SK-N-SH (cell line): ENCODE data around the gene MTMR11. TPM values are rescaled to one million over a fixed set of nuclear protein-coding genes. Genes with fewer than 3 reads are reported as not detected.

Experiments used
- CTCF ChIA-PET: fragments of 300-600, 350-600 bp; formaldehyde crosslinking; extraction: SDS; loops from one replicate; lab custom pipeline; 2021; lab: Yijun Ruan, JAX
- POLR2A ChIA-PET: fragments of 350-600 bp; sonication (Branson Sonifier 250); formaldehyde crosslinking; extraction: SDS; loops from one replicate; lab custom pipeline; 2020; ENCODE audit warnings: antibody characterized with exemption, inconsistent platforms; lab: Yijun Ruan, JAX
- DNase-seq: peaks from one replicate; pipeline ENCODE4 v3.0.0; 2012
- H2AFZ ChIP-seq: fragments of 200-600 bp; sonication (generic); 2 replicates; pipeline ENCODE4 v1.8.1; 2016; ENCODE audit warnings: antibody characterized with exemption, mild to moderate bottlenecking, low read depth
- H3F3A ChIP-seq: fragments of 200-600 bp; sonication (generic); replicated peaks from 2 replicates; pipeline ENCODE3; 2016; ENCODE audit warnings: antibody characterized with exemption, mild to moderate bottlenecking; ENCODE audit not compliant: insufficient read depth
- H3K27ac ChIP-seq, 2 experiments: fragments of 200-500 bp in 1 of 2; fragments of 200-600 bp in 1 of 2; sonication (Bioruptor generic) in 1 of 2; sonication (generic), shearing (Covaris generic) in 1 of 2; 2 replicates each; pipeline versions ENCODE4 v1.5.1 to v1.6.1; 2014 to 2016; ENCODE audit warnings: low read depth in 2 of 2, inconsistent platforms in 1 of 2, low read length in 1 of 2, mild to moderate bottlenecking in 1 of 2, mixed read lengths in 1 of 2
- H3K27me3 ChIP-seq: fragments of 200-600 bp; sonication (generic), shearing (Covaris generic); 2 replicates; pipeline ENCODE4 v1.6.1; 2016; ENCODE audit warnings: mixed run types; ENCODE audit not compliant: insufficient read depth
- H3K36me3 ChIP-seq, 2 experiments: fragments of 200-500 bp in 1 of 2; fragments of 200-600 bp in 1 of 2; sonication (Bioruptor generic) in 1 of 2; sonication (generic) in 1 of 2; replicated peaks in 1 of 2; 2 replicates each; pipeline versions ENCODE3 to v1.5.1; 2014 to 2016; ENCODE audit warnings: low read length in 1 of 2, mild to moderate bottlenecking in 1 of 2; ENCODE audit not compliant: insufficient read depth in 2 of 2, control insufficient read depth in 1 of 2
- H3K4me1 ChIP-seq, 2 experiments: fragments of 200-500 bp in 1 of 2; fragments of 200-600 bp in 1 of 2; sonication (Bioruptor generic) in 1 of 2; sonication (generic), shearing (Covaris generic) in 1 of 2; 2 replicates each; pipeline versions ENCODE4 v1.5.1 to v1.6.1; 2014 to 2016; ENCODE audit warnings: low read depth in 1 of 2, low read length in 1 of 2, mixed run types in 1 of 2; ENCODE audit not compliant: insufficient read depth in 2 of 2, control insufficient read depth in 1 of 2
- H3K4me2 ChIP-seq: fragments of 200-600 bp; sonication (generic), shearing (Covaris generic); 2 replicates; pipeline ENCODE4 v1.6.1; 2017; ENCODE audit warnings: mixed run types
- H3K4me3 ChIP-seq, 2 experiments: fragments of 200-500 bp in 1 of 2; fragments of 200-600 bp in 1 of 2; sonication (Bioruptor generic) in 1 of 2; sonication (generic), shearing (Covaris generic) in 1 of 2; 2 replicates each; pipeline versions ENCODE4 v1.5.1 to v1.8.1; 2014 to 2016; ENCODE audit warnings: low read depth in 2 of 2, inconsistent platforms in 1 of 2, low read length in 1 of 2, mild to moderate bottlenecking in 1 of 2, mixed read lengths in 1 of 2, moderate library complexity in 1 of 2
- H3K79me2 ChIP-seq: fragments of 200-600 bp; sonication (generic); 2 replicates; pipeline ENCODE4 v1.8.1; 2017; ENCODE audit warnings: mild to moderate bottlenecking; ENCODE audit not compliant: insufficient read depth
- H3K9ac ChIP-seq: fragments of 200-600 bp; sonication (generic); 2 replicates; pipeline ENCODE4 v1.6.1; 2017; ENCODE audit warnings: mixed run types
- H3K9me2 ChIP-seq: fragments of 200-600 bp; sonication (generic); 2 replicates; pipeline ENCODE4 v1.6.1; 2017; ENCODE audit warnings: mixed run types
- H3K9me3 ChIP-seq: fragments of 200-600 bp; sonication (generic); 2 replicates; pipeline ENCODE4 v1.6.1; 2017; ENCODE audit warnings: mixed run types, mild to moderate bottlenecking, moderate library complexity
- H4K20me1 ChIP-seq: fragments of 200-600 bp; sonication (generic); 2 replicates; pipeline ENCODE4 v1.6.1; 2017; ENCODE audit warnings: mild to moderate bottlenecking, mixed run types; ENCODE audit not compliant: insufficient read depth
- CHD2 ChIP-seq: fragments of 150-350 bp; IDR thresholded peaks from 2 replicates; pipeline ENCODE4 v1.6.1; 2018; ENCODE audit warnings: low read length; ENCODE audit not compliant: partially characterized antibody
- ELF1 ChIP-seq: IDR thresholded peaks from 2 replicates; pipeline ENCODE4 v1.4.0; 2012
- EP300 ChIP-seq, 2 experiments: IDR thresholded peaks; 2 replicates each; pipeline versions ENCODE4 v1.4.0 to v1.6.1; 2012; ENCODE audit warnings: borderline replicate concordance in 1 of 2, low read depth in 1 of 2, low read length in 1 of 2
- EZH2phosphoT487 ChIP-seq: fragments of 200-600 bp; sonication (generic); IDR thresholded peaks from 2 replicates; pipeline ENCODE4 v1.6.1; 2017; ENCODE audit warnings: low read depth, mixed run types, mild to moderate bottlenecking, antibody characterized with exemption, moderate library complexity, borderline replicate concordance
- FOSL2 ChIP-seq: IDR thresholded peaks from 2 replicates; pipeline ENCODE4 v1.4.0; 2012; ENCODE audit warnings: low read depth, mild to moderate bottlenecking, moderate library complexity, borderline replicate concordance
- FOXM1 ChIP-seq: IDR thresholded peaks from 2 replicates; pipeline ENCODE4 v1.4.0; 2012; ENCODE audit warnings: low read depth, mild to moderate bottlenecking
- IRF3 ChIP-seq: fragments of 150-350 bp; IDR thresholded peaks from 2 replicates; pipeline ENCODE4 v1.6.1; 2016; ENCODE audit warnings: mild to moderate bottlenecking, low read depth, low read length
- MEF2A ChIP-seq: IDR thresholded peaks from 2 replicates; pipeline ENCODE4 v1.4.0; 2012; ENCODE audit warnings: low read depth, borderline replicate concordance
- MXI1 ChIP-seq: IDR thresholded peaks from 2 replicates; pipeline ENCODE4 v1.6.1; 2012; ENCODE audit warnings: mild to moderate bottlenecking, low read depth, low read length, improper control_type of control experiment
- NFIC ChIP-seq: IDR thresholded peaks from 2 replicates; pipeline ENCODE4 v1.4.0; 2012; ENCODE audit warnings: borderline replicate concordance
- NRF1 ChIP-seq: IDR thresholded peaks from 2 replicates; pipeline ENCODE4 v1.6.1; 2012; ENCODE audit warnings: low read depth, mild to moderate bottlenecking, low read length
- PBX3 ChIP-seq: IDR thresholded peaks from 2 replicates; pipeline ENCODE4; 2012
- RCOR1 ChIP-seq: fragments of 150-350 bp; IDR thresholded peaks from 2 replicates; pipeline ENCODE4 v1.6.1; 2017; ENCODE audit warnings: antibody characterized with exemption, low read length
- RFX5 ChIP-seq: IDR thresholded peaks from 2 replicates; pipeline ENCODE4 v1.6.1; 2012; ENCODE audit warnings: mild to moderate bottlenecking, improper control_type of control experiment, low read length
- SIN3A ChIP-seq: IDR thresholded peaks from 2 replicates; pipeline ENCODE4 v1.6.1; 2012; ENCODE audit warnings: low read depth, mild to moderate bottlenecking, low read length, moderate library complexity, borderline replicate concordance
- SMC3 ChIP-seq: IDR thresholded peaks from 2 replicates; pipeline ENCODE4 v1.6.1; 2012; ENCODE audit warnings: low read depth, low read length, improper control_type of control experiment
- TAF1 ChIP-seq: IDR thresholded peaks from 2 replicates; pipeline ENCODE4 v1.6.1; 2012; ENCODE audit warnings: low read depth, mild to moderate bottlenecking, low read length, moderate library complexity, borderline replicate concordance
- TCF12 ChIP-seq: IDR thresholded peaks from 2 replicates; pipeline ENCODE4 v1.4.0; 2012
- YY1 ChIP-seq: IDR thresholded peaks from 2 replicates; pipeline ENCODE4 v1.4.0; 2012; ENCODE audit warnings: low read depth, mild to moderate bottlenecking
- WGBS: methylation state at CpG from one replicate; pipeline ENCODE4 v1.1.6; 2017; ENCODE audit warnings: low lambda C conversion rate; 5-methylcytosine and 5-hydroxymethylcytosine counted together
- polyA plus RNA-seq, 3 experiments: library from polyadenylated mRNA; depleted of rRNA; stranded (reverse); fragments of >200 nt; gene quantifications; 2 replicates each; pipeline ENCODE4 v1.2.3, GENCODE V29; 2012

Gene MTMR11
- polyA plus RNA-seq, 1 of the 3 experiments (the other 2 are of a cell fraction): 9.4 TPM

GRCh38 chr1:149945206-149945605 lies 8.5 kb upstream of the MTMR11 start:
- no peaks in the 10 kb centered on the region for H3K27me3 ChIP-seq
- H3K27ac ChIP-seq: no peak overlapping the region
- no peaks in the 10 kb centered on the region for H3K79me2 ChIP-seq
- H3K9me3 ChIP-seq: no peaks in the 10 kb centered on the region
- no peak overlapping the region for H3K4me2 ChIP-seq
- peaks cover 0 to 6% of the 10 kb centered on the region in 2 experiments; a peak in 2 of 4 replicates for H3K4me1 ChIP-seq
- H3K9ac ChIP-seq: no peak overlapping the region
- no peak for TF ChIP-seq CHD2
- TF ChIP-seq ELF1: no peak
- no peak for TF ChIP-seq RCOR1
- TF ChIP-seq MXI1: no peak
- TF ChIP-seq PBX3: no peak
- no peak for TF ChIP-seq YY1
- TF ChIP-seq EP300 (IDR thresholded peaks at IDR 0.05; ENCODE audit: borderline replicate concordance in 1 of 2, low read depth in 1 of 2, low read length in 1 of 2): no peak
- no peak for TF ChIP-seq FOSL2
- H4K20me1 ChIP-seq: no peaks in the 10 kb centered on the region
- H3K36me3 ChIP-seq: peaks cover 39 to 53% of the 10 kb centered on the region in 2 experiments
- H3K4me3 ChIP-seq: no peak overlapping the region
- ChIA-PET POLR2A (no interaction called here), CTCF (interaction anchor here (0.9 to 4.5 kb wide), 2 partner anchors 17 to 224 kb away, joined by 3 to 24 read pairs; no protein-coding TSS in a partner anchor)
- WGBS: 93% methylated on average over 4 of the region's 4 CpGs
- H3F3A ChIP-seq: peaks cover 24% of the 10 kb centered on the region
- H2AFZ ChIP-seq: no peak overlapping the region
- no peaks in the 10 kb centered on the region for H3K9me2 ChIP-seq
- no peak for DNase-seq

GRCh38 chr1:149942885-149943284 lies 6.2 kb upstream of the MTMR11 start:
- H3K27ac ChIP-seq: peak overlapping the region in 1 of 2 experiments; percentile 53; a peak in 1 of 4 replicates
- peaks cover 42% of the 10 kb centered on the region for H3F3A ChIP-seq
- no peaks in the 10 kb centered on the region for H4K20me1 ChIP-seq
- no peaks in the 10 kb centered on the region for H3K9me3 ChIP-seq
- H3K27me3 ChIP-seq: no peaks in the 10 kb centered on the region
- peaks cover 29 to 36% of the 10 kb centered on the region in 2 experiments for H3K36me3 ChIP-seq
- H3K4me2 ChIP-seq: no peak overlapping the region
- POLR2A ChIA-PET: interaction anchor here (0.6 to 1.6 kb wide), 3 partner anchors 15 to 61 kb away, joined by 3 to 26 read pairs (median 8); partner anchors contain the start of gene SF3B4
- H3K4me3 ChIP-seq: no peak overlapping the region
- WGBS: 80% methylated on average over 3 of the region's 3 CpGs
- CTCF ChIA-PET: interaction anchor here (1.0 to 4.5 kb wide), 15 partner anchors 11 to 244 kb away, joined by 3 to 33 read pairs (median 6); a partner anchor contains a TSS
- H3K79me2 ChIP-seq: no peaks in the 10 kb centered on the region
- DNase-seq: no peak
- H3K4me1 ChIP-seq: peaks cover 16 to 18% of the 10 kb centered on the region in 2 experiments
- TF ChIP-seq SIN3A: no peak
- no peak for TF ChIP-seq EP300 (IDR thresholded peaks at IDR 0.05; ENCODE audit: borderline replicate concordance in 1 of 2, low read depth in 1 of 2, low read length in 1 of 2)
- TF ChIP-seq TAF1: no peak
- no peak for TF ChIP-seq IRF3
- TF ChIP-seq FOSL2: no peak
- no peak for TF ChIP-seq TCF12
- TF ChIP-seq MEF2A: no peak
- no peak for TF ChIP-seq NRF1
- no peak for TF ChIP-seq PBX3
- TF ChIP-seq NFIC: no peak
- no peak for TF ChIP-seq YY1
- TF ChIP-seq RCOR1: no peak
- no peak for TF ChIP-seq RFX5
- TF ChIP-seq ELF1: no peak
- no peak for TF ChIP-seq FOXM1
- TF ChIP-seq SMC3: no peak
- TF ChIP-seq EZH2phosphoT487: no peak
- no peak overlapping the region for H2AFZ ChIP-seq
- no peak overlapping the region for H3K9ac ChIP-seq
- no peaks in the 10 kb centered on the region for H3K9me2 ChIP-seq
